HG03378 (cell line): ENCODE results near the gene ANO9.

ENCODE experiments used
- ATAC-seq: cut with Tn5 transposase; IDR thresholded peaks from one replicate; pipeline ENCODE4 v1.9.1; 2021; ENCODE audit warnings: mild to moderate bottlenecking, moderate library complexity; ENCODE audit not compliant: unreplicated experiment

Gene ANO9

DNA sequence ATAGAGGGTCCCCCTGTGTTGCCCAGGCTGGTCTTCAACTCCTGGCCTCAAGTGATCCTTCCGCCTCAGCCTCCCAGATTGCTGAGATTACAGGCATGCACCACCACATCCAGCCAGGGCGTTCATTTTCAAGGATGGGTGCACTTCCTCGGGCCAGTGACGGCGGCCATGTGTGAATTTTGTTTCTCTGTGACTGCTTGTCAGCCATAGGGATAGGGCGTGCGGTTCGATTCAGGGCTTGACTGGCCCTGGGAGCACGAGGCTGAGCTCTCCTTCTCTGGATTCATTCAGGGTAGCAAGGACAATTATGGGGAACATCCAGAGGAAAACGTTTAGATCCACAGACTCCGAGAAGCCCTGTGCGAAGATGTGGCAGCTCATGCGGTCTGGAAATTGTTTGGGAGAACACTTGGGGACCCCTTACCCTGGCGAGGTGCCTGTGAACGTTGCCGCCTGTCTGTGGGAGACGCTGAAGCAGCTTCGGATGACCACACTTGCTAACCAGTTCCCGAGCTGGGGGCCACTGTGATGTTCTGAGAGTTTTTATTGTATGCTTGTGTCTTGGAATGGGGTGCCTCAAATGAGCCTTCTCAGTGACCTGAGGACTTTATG, 11.2 kb upstream of the ANO9 start:
- no peak for ATAC-seq

GRCh38 chr11:452203-452744, 10.5 kb upstream of the ANO9 start:
- ATAC-seq, result no peak

GRCh38 chr11:451738-452137, 9.9 kb upstream of the ANO9 start:
- no peak for ATAC-seq

DNA sequence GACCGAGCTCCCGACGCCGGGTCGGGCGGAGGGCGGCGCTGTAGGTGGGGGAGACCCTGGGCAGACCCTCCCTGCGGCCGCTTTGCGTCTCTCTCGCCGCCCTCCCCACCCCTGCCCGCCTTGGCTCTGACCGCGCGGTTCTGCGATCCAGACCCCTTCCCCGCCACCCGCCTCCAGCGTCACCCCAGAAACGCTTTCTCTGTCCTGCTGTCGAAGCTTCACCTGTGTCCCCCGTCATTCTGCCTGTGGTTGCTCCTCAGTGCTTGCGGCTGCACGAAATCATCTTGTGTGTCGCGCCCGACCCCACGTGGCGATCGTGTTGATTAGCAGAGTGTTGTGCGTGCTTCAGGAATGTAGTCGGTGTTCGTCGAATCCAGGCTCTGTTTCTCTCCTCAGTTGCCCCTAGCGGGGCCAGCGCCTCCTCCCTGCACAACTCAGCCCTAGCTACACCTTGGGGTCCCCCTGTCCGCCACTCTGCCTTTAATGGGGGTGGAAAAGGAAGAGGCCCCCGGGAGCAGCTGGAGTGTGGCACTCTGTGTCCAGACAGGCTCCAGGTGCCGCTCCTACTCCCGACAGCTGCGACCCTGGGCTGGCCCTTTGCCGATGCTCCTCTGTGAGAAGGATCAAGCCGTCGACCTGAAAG, 9.1 kb upstream of the ANO9 start:
- no peak for ATAC-seq

DNA sequence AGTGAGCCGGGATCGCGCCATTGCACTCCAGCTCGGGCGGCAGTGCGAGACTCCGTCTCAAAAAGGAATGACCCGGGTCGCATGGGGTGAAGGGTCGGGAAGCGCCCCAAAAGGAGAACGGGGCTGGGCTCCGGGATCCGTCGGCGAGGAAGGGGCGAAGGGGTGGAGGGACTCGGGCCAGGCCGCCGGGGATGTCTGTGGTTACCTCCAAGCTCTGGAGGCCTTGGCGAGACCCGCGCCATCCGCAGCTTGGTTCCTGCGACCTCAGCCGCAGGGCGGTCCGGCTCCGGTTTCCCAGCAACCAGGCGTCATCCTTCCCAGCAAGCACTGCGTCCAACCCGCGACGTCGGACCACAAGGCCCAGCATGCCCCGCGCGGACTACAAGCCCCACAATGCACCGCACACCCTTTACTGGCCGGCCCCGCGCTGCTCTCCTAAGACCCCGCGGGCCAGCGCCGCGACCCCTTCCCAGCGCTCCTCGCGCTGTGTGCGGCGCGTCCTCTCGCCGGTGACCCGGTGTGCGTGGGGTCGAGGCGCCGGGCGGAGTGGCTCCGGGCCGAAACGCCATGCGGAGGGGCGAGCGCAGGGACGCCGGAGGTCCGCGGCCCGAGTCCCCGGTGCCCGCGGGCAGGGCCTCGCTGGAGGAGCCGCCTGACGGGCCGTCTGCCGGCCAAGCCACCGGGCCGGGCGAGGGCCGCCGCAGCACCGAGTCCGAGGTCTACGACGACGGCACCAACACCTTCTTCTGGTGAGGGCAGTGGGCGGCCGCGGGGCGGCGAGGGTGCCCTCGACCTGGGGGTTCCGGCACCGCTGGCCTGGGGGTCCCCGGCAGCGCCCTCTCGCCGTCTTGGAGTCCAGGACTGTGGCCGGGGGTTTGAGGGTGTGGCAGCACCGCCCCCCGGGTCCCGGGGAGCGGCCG, 8.3 kb upstream of the ANO9 start, which contains the start of gene PTDSS2:
PTDSS2 (plus strand) TSS at position 391 of the 920 bp plus-strand sequence; CDS start at position 568, 177 bp downstream.
- peak; percentile 60 for ATAC-seq

GRCh38 chr11:447923-448731, 6.3 kb upstream of the ANO9 start:
- ATAC-seq, result peak; percentile 49

GRCh38 chr11:446891-447290, 5.1 kb upstream of the ANO9 start:
- no peak for ATAC-seq

GRCh38 chr11:445765-446588, 4.2 kb upstream of the ANO9 start:
- ATAC-seq, result no peak

GRCh38 chr11:444396-445144, 2.8 kb upstream of the ANO9 start:
- no peak for ATAC-seq

DNA sequence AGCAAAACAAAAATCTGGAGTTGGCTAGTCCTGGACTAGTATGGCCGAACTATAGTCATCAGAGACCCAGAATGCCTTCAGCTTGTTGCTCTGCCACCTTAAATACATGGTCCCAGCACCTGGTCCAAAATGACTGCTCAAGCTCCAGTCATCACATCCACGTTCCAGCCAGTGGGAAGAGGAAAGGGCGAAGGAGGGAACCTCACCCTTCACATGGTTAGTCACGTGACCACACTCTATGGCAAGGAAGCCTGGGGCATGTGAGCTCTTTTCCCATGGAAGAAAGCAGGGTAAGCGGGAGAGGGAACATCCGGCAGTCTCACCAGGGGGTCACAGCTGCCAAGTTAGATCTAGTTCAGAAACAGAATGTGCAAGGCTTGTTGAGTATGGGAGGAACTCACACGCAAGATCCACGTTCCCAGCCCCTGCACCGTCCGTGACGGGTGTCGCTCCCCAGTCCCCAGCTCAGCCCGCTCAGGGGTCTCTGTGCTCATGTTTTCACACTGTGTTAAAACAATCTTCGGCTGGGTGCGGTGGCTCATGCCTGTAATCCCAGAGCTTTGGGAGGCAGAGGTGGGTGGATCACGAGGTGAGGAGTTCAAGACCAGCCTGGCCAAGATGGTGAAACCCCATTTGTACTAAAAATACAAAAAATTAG, 1.9 kb upstream of the ANO9 start:
- ATAC-seq, result no peak

- ATAC-seq, result no peak
These were observed 835 bp upstream of the ANO9 start for GRCh38 chr11:442611-443081.

DNA sequence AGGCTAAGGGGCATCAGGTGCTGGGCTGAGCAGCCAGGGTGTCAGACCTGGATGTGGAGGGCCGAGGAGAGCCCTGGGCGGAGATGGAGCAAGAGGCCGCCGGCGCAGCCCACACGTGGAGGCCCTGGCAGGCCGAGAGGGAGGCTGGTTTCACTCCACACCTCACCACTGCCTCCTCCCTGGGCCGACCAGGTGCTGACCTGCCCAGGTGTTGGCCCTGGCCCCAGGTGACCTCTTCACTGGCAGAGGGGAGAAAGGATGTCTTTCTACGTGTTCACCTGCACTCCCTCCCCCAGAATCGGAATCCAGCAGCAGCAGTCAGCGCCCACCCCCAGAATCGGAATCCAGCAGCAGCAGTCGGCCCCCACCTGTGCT, 781 bp downstream of the ANO9 start:
- ATAC-seq, result no peak

GRCh38 chr11:440065-441042, 1.5 kb downstream of the ANO9 start:
- ATAC-seq, result no peak

GRCh38 chr11:439315-440064, 2.3 kb downstream of the ANO9 start:
- no peak for ATAC-seq

DNA sequence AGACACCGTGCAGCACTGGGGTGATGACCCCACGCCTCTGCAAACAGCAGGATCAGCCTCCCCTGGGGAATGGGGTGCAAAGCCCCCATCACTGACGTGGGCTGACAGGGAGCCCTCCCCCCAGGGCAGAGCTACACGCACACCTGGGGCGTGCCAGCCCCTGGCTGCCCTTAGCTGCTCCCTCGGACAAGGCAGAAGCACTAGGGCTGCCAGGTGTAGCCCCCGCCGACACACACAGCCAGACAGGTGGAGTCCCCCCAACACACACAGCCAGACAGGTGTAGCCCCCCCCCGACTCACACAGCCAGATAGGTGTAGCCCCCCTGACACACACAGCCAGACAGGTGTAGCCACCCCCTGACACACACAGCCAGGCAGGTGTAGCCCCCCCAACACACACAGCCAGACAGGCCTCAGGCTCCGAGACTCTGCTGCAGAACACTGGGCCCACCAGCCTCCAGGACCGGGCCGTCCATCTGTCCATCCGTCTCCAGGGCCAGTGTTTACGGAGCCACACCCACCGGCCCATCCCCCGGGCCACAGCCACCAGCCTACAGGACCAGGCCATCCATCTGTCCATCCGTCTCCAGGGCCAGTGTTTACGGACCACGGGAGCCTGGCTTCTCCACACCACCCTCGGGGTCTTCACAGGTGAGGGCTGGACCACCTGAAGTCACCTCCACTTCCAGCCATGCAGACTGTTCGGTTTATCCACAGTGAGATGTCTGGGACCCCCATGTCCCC, 3.5 kb downstream of the ANO9 start:
- no peak for ATAC-seq
